Cerebellar nuclear complex (tissue), 1 donor: Measurements from ENCODE around the gene SERPING1.
A peak's percentile ranks its signal among the peaks of the same experiment; 100 is the strongest.

ENCODE experiments used
- DNase-seq, 2 experiments: peaks; one replicate each; lab custom pipeline; 2025; lab: John Stamatoyannopoulos, UW

The SERPING1 gene

DNA sequence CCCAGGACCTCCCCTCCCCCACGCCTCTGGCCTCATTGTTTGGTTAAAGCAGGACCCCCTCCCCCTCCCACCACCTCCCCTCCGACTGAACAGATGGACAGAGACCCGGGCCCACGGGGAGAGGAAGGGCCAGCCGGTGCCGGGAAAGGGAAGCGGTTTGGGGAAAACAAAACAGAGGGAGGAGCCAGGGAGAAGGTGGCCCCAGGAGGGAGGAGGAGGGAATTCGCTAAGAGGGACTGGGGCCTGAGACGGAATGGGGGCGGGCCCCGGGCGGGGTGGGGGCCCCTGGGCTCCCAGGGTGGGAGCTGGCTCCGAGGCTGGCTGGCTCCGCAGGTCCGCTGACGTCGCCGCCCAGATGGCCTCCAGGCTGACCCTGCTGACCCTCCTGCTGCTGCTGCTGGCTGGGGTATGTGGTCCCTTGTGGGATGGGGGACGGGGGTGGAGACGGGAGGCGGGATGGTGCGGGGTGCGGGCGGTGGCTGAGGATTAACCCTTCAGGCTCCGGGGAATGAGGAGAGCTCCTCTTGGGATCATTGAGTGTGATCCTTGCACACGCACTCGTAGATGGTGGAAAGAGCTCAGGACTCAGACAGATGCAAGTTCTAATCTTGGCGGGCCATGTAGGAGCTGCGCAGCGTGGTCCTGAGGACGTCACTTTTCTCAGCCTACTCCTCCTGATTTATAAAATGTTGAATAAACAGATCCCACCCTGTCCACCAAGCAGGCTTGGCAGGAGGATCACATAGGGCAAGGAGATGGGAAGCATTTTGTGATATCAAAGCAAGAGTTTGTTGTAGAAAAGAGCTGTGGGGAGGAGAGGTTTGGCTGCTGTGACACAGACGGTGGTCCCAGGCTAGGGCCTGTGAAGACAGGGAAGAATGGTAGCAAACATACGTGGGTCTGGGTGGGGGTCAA lies 688 bp downstream of the SERPING1 start:
- peak in 1 of 2 experiments; percentile 36 for DNase-seq

- DNase-seq, result no peak
Observed at GRCh38 chr11:57598831-57599155, 1.3 kb downstream of the SERPING1 start.

- DNase-seq, result no peak
Observed at GRCh38 chr11:57599381-57599780, 1.9 kb downstream of the SERPING1 start.

GRCh38 chr11:57601297-57601696 lies 3.8 kb downstream of the SERPING1 start:
- DNase-seq, result no peak

- DNase-seq, result no peak
Observed at GRCh38 chr11:57604296-57605027, 7.0 kb downstream of the SERPING1 start.

GRCh38 chr11:57605028-57605420 lies 7.5 kb downstream of the SERPING1 start:
- no peak for DNase-seq

GRCh38 chr11:57610170-57610569 lies 12.7 kb downstream of the SERPING1 start:
- DNase-seq, result no peak

- DNase-seq, result no peak
Observed at GRCh38 chr11:57614234-57614772, 16.8 kb downstream of the SERPING1 start.

DNA sequence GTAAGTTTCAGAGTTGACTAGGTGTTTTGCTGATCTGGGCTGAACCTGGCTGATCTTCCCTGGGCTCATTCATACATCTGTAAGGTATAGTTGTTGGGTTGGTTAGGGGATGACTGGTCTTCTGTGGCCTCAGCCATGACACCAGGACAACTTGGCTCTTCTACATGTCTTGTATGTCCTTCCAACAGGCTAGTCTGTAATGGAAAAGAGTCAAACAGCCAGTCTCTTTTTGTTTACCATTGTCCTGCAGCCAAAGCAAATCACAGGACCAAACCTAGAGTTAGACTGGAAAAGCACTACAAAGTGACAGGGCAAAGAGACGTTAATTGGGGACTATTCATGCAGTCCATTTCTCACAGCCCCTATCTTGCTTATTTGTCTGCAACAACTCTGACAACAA lies 17.8 kb downstream of the SERPING1 start:
- no peak for DNase-seq

GRCh38 chr11:57616595-57616994 lies 19.1 kb downstream of the SERPING1 start:
- no peak for DNase-seq

- DNase-seq, result no peak
Observed at GRCh38 chr11:57618438-57618837, 21.0 kb downstream of the SERPING1 start.

GRCh38 chr11:57619331-57619730 lies 21.8 kb downstream of the SERPING1 start:
- DNase-seq, result no peak

GRCh38 chr11:57620467-57620866 lies 23.0 kb downstream of the SERPING1 start:
- no peak for DNase-seq

- DNase-seq, result no peak
Observed at GRCh38 chr11:57622263-57622662, 24.8 kb downstream of the SERPING1 start.

DNA sequence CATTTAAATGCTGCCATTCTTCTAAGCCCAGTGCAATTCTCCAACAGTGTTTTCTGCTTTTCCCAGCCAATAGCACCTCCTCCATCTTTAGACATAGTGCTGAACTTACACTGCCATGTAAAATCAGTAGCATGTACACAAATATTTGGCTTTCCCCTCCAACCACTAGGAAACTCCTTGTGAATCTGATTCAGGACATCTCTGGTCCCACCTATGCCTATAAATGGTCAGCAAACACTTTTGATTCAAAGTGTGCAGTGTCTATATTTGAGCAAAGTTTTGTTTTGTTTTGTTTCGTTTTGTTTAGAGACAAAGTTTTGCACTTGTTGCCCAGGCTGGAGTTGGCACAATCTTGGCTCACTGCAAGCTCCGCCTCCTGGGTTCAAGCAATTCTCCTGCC lies 27.4 kb downstream of the SERPING1 start:
- no peak for DNase-seq

DNA sequence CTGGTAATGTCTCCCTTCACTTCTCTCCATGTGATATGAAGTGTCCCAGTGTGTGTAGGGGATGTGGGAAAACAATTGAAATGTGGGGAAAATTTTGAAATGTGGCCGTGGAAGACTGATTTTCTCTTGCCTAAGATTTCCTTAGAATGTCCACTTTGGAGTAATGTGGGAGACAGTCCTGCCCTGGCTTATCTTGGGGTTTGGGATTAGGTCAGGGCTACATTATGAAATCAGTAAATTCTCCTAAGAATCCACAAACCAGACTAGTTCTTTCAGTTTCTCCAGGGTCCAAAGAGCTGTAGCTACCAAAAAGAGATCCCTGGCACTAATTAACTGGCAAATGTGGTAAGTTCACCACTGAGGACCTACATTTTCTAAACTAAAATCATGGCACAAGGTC lies 29.4 kb downstream of the SERPING1 start:
- DNase-seq, result no peak

- DNase-seq, result no peak
Observed at GRCh38 chr11:57630171-57630570, 32.7 kb downstream of the SERPING1 start.

DNA sequence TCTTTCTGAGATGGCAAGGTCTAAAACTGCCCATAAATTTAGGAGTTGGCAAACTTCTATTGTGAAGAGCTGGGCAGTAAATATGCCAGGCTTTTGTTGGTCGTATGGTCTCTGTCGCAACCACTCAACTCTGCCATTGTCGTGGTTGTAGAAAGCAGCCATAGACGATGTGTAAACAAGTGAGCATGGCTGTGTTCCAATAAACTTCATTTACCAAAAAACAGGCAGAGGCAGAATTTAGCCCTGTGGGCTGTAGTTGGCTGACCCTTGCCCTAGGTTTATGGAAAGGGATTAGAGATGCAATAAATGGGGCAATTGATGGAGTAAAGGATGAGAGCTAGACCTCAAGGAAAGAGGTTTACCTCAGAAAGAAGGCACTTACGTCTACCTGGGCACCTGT lies 34.6 kb downstream of the SERPING1 start:
- no peak for DNase-seq

DNA sequence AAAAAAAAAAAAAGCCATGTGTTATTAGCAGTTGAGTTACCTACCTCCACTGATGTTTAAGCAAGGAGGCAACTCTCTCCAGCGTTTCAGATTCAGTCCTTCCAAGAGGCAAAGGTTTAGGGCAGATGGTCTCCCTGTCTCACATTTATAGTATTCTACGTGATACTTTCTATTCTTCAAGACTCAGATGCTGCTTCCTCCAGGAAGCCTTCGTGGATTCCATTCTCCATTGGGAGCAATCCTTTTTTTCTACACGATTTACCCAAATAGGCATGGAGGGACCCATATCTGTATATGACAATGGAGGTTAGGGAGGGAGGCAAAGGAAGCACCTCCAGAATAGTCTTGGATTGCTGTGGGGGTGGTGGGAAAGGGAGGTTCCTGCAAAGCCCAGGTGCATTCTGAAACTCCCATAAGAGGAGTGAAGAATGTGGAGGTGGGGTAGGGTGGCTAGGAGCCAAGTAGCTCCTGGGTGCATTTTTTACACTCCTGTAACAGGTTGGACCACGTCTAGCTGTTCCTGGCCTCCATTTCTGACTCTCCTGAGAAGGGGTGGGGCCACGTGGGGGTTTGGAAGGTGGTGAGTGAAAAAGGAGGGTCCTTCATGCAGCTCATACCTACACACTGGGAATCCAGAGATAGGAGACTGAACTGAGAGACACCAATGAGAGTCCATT lies 36.0 kb downstream of the SERPING1 start:
- DNase-seq, result no peak

DNA sequence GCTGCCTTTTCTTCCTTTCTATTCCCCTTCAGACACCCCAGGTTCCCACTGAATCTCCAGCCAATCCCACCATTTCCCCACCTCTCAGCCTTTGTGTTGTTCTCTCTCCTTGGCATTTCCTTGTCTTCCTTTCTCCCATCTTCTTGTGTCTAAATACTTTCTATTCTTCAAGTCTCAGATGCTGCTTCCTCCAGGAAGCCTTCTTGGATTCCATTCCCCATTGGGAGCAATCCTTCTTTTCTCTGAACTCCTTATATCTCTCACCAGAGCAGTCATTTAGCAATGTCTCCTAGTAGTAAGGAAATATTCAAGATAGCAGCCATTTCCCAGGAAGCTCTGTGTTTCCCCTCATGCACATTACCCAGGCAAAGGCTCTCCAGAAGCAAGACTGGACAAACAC lies 36.8 kb downstream of the SERPING1 start:
- DNase-seq, result no peak

- no peak for DNase-seq
Observed at GRCh38 chr11:57635246-57635645, 37.8 kb downstream of the SERPING1 start.

- no peak for DNase-seq
Observed at GRCh38 chr11:57637626-57638004, 40.1 kb downstream of the SERPING1 start.
